RWPE2 (cell line): ENCODE results near the gene ANKS1B.

Experiments used
- ATAC-seq: fragments of 200-7000 bp; cut with Tn5 transposase; 3 replicates; pipeline ENCODE4 v1.9.1; 2021; ENCODE audit warnings: low read depth
- DNase-seq: peaks from one replicate; pipeline ENCODE4 v3.0.0-alpha.2; 2020; ENCODE audit warnings: low spot score
- H3K27ac ChIP-seq: fragments of 450-650 bp; 2 replicates; pipeline ENCODE4 v1.5.1; 2017; ENCODE audit warnings: mild to moderate bottlenecking; ENCODE audit not compliant: poor library complexity, severe bottlenecking
- H3K27me3 ChIP-seq: fragments of 250-450 bp; sonication (Bioruptor Pico); 2 replicates; pipeline ENCODE4 v1.5.1; 2021; ENCODE audit warnings: mild to moderate bottlenecking, moderate library complexity; ENCODE audit not compliant: insufficient read depth, poor library complexity, severe bottlenecking
- H3K36me3 ChIP-seq: fragments of 250-450 bp; sonication (Bioruptor Pico); 2 replicates; pipeline ENCODE4 v1.5.1; 2020; ENCODE audit warnings: low read depth, mild to moderate bottlenecking, moderate library complexity
- H3K4me1 ChIP-seq: fragments of 250-450 bp; sonication (Bioruptor Pico); 2 replicates; pipeline ENCODE4 v1.5.1; 2021; ENCODE audit warnings: mild to moderate bottlenecking, moderate library complexity; ENCODE audit not compliant: insufficient read depth, poor library complexity, severe bottlenecking
- H3K4me3 ChIP-seq: fragments of 250-450 bp; sonication (Bioruptor Pico); 2 replicates; pipeline ENCODE4 v1.5.1; 2021; ENCODE audit warnings: mild to moderate bottlenecking, moderate library complexity; ENCODE audit not compliant: severe bottlenecking
- H3K9me3 ChIP-seq: fragments of 250-450 bp; sonication (Bioruptor Pico); 2 replicates; pipeline ENCODE4 v1.5.1; 2021; ENCODE audit warnings: mild to moderate bottlenecking, moderate library complexity; ENCODE audit not compliant: severe bottlenecking
- TF ChIP-seq, protein P1 (sequence below): fragments of 450-650 bp; IDR thresholded peaks from one replicate; pipeline ENCODE4 v1.5.1; 2017; ENCODE audit warnings: mild to moderate bottlenecking, moderate library complexity; ENCODE audit not compliant: poor library complexity, severe bottlenecking

The ANKS1B gene

DNA sequence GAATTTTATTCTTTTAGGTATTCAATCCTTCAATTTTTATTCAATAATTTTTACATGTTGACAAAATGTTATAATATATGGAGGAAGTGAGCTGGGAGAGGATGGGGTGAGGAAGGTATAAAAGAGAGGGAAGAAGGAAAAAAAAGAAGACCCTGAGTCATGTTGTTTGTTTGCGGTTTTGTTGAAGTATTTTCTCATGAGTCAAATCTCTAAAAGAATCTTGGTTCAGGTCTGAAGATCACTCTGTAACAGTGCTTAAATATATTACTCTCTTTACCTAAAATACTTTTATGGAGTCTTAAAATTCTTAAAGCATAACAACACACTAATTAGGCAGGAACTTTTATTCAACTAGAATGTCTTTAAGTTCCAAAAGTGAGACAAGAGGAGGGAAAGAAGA is 826.8 kb downstream of the ANKS1B start:
- Histone ChIP-seq H3K9me3 (no peaks in the 10 kb centered on the region), H3K36me3 (no peaks in the 10 kb centered on the region), H3K4me3 (no peak overlapping the region), H3K4me1 (no peaks in the 10 kb centered on the region), H3K27ac (no peak overlapping the region), H3K27me3 (no peaks in the 10 kb centered on the region)
- TF ChIP-seq, protein P1, sequence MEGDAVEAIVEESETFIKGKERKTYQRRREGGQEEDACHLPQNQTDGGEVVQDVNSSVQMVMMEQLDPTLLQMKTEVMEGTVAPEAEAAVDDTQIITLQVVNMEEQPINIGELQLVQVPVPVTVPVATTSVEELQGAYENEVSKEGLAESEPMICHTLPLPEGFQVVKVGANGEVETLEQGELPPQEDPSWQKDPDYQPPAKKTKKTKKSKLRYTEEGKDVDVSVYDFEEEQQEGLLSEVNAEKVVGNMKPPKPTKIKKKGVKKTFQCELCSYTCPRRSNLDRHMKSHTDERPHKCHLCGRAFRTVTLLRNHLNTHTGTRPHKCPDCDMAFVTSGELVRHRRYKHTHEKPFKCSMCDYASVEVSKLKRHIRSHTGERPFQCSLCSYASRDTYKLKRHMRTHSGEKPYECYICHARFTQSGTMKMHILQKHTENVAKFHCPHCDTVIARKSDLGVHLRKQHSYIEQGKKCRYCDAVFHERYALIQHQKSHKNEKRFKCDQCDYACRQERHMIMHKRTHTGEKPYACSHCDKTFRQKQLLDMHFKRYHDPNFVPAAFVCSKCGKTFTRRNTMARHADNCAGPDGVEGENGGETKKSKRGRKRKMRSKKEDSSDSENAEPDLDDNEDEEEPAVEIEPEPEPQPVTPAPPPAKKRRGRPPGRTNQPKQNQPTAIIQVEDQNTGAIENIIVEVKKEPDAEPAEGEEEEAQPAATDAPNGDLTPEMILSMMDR, result no peak
- DNase-seq (no peak), ATAC-seq (no peak)

DNA sequence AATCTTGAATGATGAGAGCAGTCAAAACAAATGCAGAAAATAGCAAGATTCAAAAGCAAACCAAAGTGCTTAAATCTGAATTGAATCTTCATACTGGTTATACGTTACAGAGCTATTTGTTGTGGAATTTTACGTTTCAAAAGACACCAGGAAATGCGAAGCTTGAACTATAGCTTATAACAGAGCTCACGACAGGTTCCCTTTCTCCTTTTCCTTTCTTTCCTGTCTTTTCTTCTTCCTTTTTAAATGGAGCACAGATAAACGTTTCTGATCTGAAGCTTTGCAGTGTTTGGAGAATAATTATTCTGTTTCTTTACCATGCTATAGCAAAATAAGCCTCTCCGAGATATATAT is 829.8 kb downstream of the ANKS1B start:
- Histone ChIP-seq H3K4me3 (no peak overlapping the region), H3K36me3 (no peaks in the 10 kb centered on the region), H3K9me3 (no peaks in the 10 kb centered on the region), H3K27me3 (no peaks in the 10 kb centered on the region), H3K27ac (no peak overlapping the region), H3K4me1 (no peaks in the 10 kb centered on the region)
- ATAC-seq (no peak), DNase-seq (no peak)
- TF ChIP-seq, protein P1, result no peak

DNA sequence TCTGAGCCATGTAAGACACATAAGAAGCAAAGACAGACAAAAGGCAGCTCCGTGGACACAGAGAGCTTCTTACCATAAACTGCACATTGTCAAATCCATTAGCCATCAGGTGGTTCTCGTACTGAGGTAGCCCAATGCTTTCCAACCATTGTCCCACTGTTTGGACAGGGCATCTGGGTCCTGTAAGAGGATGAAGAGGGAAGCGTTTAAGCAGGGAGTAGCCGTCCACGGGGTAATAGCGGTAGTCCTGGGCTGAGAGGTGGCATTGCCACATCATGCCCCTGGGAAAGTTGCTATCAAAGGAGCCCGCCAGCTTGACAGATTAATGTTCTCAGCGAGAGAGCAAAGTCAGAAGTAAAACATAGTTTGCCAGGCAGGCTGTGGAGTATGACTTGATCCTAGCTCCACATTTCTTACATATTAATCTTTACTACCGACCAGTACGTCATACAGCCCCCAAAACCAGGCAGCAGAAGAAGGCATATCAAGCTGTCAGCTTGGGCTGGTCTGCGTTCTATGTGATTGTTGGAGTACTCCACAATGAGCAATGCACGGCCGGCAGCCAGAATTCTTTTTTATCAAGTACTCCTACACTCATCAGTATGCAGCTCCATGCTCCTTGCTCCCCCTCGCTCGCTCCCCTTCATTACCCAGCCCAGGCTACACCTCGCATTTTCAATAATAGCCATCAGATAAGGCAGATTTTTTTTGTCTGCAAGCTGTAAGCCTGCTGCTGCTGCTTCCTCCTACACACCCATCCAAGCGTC is 830.3 kb downstream of the ANKS1B start:
- ATAC-seq (no peak), DNase-seq (no peak)
- Histone ChIP-seq H3K9me3 (no peaks in the 10 kb centered on the region), H3K4me1 (no peaks in the 10 kb centered on the region), H3K27ac (no peak overlapping the region), H3K36me3 (no peaks in the 10 kb centered on the region), H3K4me3 (no peak overlapping the region), H3K27me3 (no peaks in the 10 kb centered on the region)
- TF ChIP-seq, protein P1, result no peak

DNA sequence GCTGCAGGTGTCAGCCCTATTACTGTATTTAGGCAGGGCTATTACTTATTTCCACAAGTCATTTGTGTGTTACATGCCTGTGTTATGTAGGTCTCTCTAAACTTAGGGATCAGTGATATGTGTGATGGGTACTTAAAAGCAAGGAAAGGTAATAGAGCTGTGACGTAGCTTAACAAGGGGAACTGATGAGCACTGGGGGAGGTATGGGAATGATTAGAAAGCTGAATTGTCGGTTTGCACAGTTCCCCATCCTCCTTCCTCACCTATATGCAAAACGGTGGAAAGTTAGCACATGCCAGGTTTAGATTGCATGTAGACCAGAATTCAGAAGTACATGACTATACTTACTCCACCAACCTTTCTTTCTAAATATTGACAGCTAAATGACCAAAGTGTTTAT is 831.4 kb downstream of the ANKS1B start:
- H3K27me3 ChIP-seq, result no peaks in the 10 kb centered on the region
- H3K9me3 ChIP-seq, result no peaks in the 10 kb centered on the region
- ATAC-seq (no peak), DNase-seq (no peak)
- H3K36me3 ChIP-seq, result no peaks in the 10 kb centered on the region
- no peak overlapping the region for H3K4me3 ChIP-seq
- TF ChIP-seq, protein P1, result no peak
- H3K27ac ChIP-seq, result no peak overlapping the region
- H3K4me1 ChIP-seq, result no peaks in the 10 kb centered on the region

DNA sequence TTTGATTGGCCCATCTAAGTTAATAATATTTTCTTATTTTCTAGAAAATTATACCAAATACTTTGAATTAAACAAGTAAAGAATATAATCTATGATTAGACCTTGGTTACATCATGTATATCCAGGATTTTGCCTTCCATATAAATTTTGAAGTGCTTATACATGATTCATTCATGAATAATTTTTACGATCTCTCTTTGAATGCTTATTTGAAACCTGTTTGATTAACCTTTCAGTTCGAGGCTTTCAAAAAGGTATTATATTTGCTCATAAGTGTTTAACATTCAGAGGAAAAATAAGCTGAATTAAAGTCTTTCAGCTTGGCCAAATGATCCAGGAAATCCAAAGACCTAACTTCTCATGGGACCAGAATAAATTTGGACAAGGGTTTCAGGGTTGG is 832.4 kb downstream of the ANKS1B start:
- ATAC-seq, result no peak

More for the DNA sequence above, 832.4 kb downstream of the ANKS1B start:
- Histone ChIP-seq H3K27ac (no peak overlapping the region), H3K36me3 (no peaks in the 10 kb centered on the region), H3K4me1 (no peaks in the 10 kb centered on the region), H3K9me3 (no peaks in the 10 kb centered on the region), H3K4me3 (no peak overlapping the region), H3K27me3 (no peaks in the 10 kb centered on the region)
- DNase-seq, result no peak
- TF ChIP-seq, protein P1, result no peak
